Prostate gland (tissue), 2 donors: Measurements from ENCODE around the gene CDYL.

Experiments used
- CTCF ChIP-seq, 4 experiments: fragments of 200-600 bp in 2 of 4; fragments of 450-650 bp in 2 of 4; sonication (generic) in 2 of 4; IDR thresholded peaks; 1 replicate in 3 of 4; 2 replicates in 1 of 4; pipeline ENCODE4 v1.5.1; 2016 to 2019; ENCODE audit warnings: antibody characterized with exemption in 4 of 4, mild to moderate bottlenecking in 2 of 4, moderate library complexity in 2 of 4
- POLR2A ChIP-seq: fragments of 450-650 bp; IDR thresholded peaks from one replicate; pipeline ENCODE4 v1.6.1; 2016; ENCODE audit warnings: antibody characterized with exemption, mild to moderate bottlenecking

GRCh38 chr6:4987432-4987831 lies 211.2 kb downstream of the CDYL start:
- TF ChIP-seq CTCF (IDR thresholded peaks at IDR 0.05) (no peak), POLR2A (no peak)
